GM12892 (cell line): Measurements from ENCODE around the gene NHS.

Source experiments
- DNase-seq: peaks from one replicate; pipeline ENCODE4 v3.0.0; 2011; ENCODE audit not compliant: insufficient read length
- FAIRE-seq: peaks from 2 replicates; lab custom pipeline; 2011; peaks lifted over from hg19 to GRCh38; lab: Jason Lieb, UNC
- POLR2A ChIP-seq: IDR thresholded peaks from 2 replicates; pipeline ENCODE4 v1.6.1; 2011; ENCODE audit warnings: low read depth, low read length, control low read depth
- POLR2AphosphoS5 ChIP-seq: IDR thresholded peaks from 2 replicates; pipeline ENCODE4 v1.6.1; 2011; ENCODE audit warnings: low read depth, low read length, control low read depth
- TAF1 ChIP-seq: IDR thresholded peaks from 2 replicates; pipeline ENCODE4 v1.6.1; 2011; ENCODE audit warnings: low read depth, mild to moderate bottlenecking, control low read depth, low read length, borderline replicate concordance

The NHS gene

DNA sequence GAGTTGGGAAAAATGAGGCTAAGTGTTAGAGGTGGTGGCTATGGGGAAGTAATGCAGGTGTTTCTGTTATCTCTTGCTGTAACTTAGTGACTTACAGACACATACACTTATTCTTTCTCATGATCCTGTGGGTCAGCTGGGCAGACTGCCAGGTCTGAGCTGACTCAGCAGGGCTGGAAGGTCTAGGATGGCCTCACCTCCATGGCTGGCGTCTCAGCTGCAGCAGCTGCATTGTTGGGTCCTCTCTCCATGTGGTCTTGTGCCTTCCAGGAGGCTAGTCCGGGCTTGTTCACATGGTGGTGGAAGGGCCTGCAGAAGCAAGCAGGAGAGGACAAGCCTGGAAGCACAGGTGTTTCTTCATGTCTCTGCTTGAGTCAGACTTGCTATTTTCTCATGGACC is 172.7 kb downstream of the NHS start:
- no peak for FAIRE-seq
- DNase-seq, result no peak
- TF ChIP-seq POLR2A (no peak), POLR2AphosphoS5 (no peak), TAF1 (no peak)

DNA sequence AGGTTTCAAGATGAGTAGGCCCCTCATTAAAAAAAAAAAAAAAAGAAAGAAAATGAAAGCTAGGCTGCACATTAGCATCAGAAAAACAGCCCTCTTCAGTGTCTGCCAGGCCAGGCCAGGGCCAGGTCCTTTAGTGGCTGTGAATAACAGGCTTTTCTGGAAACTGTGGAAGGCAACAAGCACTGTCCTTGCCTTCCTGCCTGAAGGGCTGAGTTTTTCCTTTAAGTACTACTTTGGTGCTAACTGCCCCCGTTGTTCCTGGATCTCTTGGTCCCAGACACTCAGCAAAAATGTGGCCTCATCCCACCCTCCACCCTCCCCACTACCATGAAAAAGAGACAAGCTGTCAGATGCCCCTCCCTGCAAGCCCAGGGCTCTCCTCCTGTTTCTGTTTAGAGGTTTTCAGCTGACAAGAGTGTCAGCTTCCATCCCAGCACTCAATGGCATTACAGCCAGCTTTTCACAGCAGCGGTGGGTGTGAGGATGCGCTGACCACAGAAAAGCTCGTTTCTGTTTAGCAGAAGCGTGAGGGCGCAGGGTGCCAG is 174.2 kb downstream of the NHS start:
- TF ChIP-seq POLR2A (no peak), POLR2AphosphoS5 (no peak), TAF1 (no peak)
- FAIRE-seq (no peak), DNase-seq (no peak)

DNA sequence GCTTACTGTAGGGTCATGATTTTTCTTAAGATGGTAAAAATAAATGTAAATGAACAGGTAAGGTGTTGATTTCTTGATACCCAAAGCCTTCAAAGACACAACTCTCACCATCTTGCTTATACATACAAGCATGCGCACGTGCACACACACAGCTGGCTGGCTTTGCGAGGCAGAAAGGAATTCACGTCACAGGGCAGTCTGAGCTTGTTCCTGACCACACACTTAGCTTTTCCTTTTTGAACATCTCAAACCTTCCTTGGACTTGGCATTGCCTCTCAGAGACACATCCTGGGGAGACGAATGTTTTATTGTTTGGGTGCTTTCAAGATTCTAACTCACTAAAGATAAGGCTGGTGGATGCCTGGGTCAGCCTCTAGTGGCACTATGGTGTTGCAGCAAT is 175.0 kb downstream of the NHS start:
- no peak for TF ChIP-seq POLR2AphosphoS5
- no peak for TF ChIP-seq POLR2A
- no peak for TF ChIP-seq TAF1
- no peak for FAIRE-seq
- no peak for DNase-seq

DNA sequence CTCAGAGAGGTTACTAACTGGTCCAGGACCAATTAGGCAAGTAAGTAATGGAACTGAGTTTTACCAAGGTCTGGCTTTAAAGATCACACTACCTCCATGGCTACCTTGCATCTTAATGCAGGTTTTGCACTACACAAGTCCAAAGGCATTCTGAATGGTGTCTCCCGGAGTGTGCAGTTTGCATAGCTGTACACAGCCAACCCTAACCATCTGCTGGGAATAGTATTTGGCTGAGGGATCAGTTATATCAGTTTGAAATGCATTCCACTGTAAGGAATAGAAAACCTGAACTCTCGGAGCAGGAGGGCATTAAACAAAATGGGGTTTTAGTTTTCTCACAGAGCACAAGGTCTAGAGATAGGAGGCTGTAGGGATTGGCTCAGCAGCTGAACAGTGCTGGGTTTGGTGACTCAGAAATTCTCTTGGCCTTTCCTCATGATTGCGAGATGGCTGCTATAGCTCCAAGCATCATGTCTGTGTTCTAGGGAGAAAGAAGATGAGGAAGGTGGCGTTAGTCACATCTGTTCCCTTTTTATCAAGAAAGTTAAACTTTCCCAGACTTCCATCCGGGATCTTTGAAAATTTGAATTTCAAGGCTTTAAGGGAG is 177.1 kb downstream of the NHS start:
- TF ChIP-seq POLR2AphosphoS5, result no peak
- DNase-seq, result no peak
- no peak for FAIRE-seq

DNA sequence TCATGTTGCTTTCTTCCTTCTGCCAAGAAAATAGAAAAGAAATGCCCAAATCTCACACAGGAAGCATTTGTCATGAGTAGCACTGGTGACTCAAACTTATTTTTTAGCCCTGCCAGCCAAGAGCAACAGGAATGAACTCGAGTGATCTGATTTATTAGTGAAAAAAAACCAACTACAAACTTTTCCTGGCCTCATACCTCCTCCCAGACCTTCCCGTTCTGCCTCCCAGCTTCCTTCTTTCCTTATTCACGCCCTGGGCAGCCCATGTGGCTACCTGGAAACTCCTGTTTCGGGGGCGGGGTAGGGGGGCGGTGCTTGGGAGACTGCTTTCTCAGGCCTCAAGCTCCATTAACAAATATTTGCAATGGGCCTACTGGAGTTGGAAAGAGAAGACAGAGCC is 178.5 kb downstream of the NHS start:
- no peak for TF ChIP-seq TAF1
- TF ChIP-seq POLR2A, result no peak
- TF ChIP-seq POLR2AphosphoS5, result no peak
- DNase-seq (no peak), FAIRE-seq (no peak)

- peak; percentile 14 for FAIRE-seq
- no peak for TF ChIP-seq TAF1
- TF ChIP-seq POLR2A, result no peak
- TF ChIP-seq POLR2AphosphoS5, result no peak
- no peak for DNase-seq
Measured at GRCh38 chrX:17553961-17554482, 179.0 kb downstream of the NHS start.

- TF ChIP-seq TAF1 (no peak), POLR2A (no peak), POLR2AphosphoS5 (no peak)
- DNase-seq, result no peak
- no peak for FAIRE-seq
Measured at GRCh38 chrX:17554914-17555313, 179.9 kb downstream of the NHS start.

GRCh38 chrX:17555846-17556245 is 180.8 kb downstream of the NHS start:
- DNase-seq, result no peak
- FAIRE-seq, result no peak
- no peak for TF ChIP-seq TAF1
- TF ChIP-seq POLR2AphosphoS5, result no peak
- no peak for TF ChIP-seq POLR2A

DNA sequence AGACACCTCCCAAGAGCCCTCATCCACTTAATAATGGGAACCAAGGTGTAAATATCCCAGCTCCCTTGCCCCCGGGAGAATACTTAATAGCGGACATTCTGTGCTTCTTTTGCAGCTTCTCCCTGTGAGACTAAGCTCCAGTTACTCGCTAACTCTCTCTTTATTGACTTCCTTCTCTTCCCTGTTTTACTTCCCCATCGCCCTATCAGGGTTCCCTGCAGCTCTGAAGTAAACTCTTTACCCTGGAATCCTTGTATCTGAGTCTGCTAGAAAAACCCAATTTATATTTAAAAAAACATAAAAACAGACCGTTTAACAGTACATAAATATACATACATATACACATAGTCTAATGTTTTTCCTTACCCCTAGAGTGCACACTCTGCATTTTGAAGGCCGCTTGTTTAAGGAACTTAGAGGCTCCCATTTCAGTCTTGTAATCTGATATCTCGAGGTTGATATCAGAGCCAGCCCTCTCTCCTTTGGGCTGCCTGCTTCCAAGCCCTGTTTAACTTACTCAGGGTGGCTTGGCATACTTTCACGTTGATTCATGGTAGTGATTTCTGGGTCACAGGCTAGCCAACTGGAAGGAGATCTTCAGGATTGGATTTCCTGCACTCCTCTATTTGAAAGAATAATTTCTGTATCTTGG is 184.9 kb downstream of the NHS start:
- TF ChIP-seq POLR2A, result no peak
- no peak for TF ChIP-seq TAF1
- TF ChIP-seq POLR2AphosphoS5, result no peak
- FAIRE-seq (no peak), DNase-seq (no peak)

- no peak for TF ChIP-seq TAF1
- no peak for TF ChIP-seq POLR2A
- no peak for TF ChIP-seq POLR2AphosphoS5
- FAIRE-seq, result no peak
- no peak for DNase-seq
Measured at GRCh38 chrX:17560385-17560784, 185.4 kb downstream of the NHS start.

DNA sequence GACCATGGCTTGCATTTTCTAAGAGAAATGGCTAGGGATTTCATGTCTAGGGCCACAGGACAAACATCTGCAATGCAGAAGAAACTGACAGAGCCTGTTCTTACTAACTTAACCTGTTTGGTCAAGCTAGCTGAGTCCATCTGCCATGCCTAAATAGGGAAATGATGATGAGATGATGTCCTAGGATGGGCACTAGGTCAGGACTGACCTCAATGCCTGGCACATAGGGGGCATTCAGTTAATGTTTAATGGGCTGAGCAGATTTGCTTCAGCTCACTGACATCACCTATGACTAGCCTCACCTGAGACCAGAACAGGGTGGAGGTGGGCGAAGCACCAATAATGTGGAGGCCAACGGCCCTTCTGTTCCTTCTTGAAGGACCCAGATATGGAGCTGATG is 188.1 kb downstream of the NHS start:
- no peak for FAIRE-seq
- DNase-seq, result no peak
- no peak for TF ChIP-seq POLR2AphosphoS5
- TF ChIP-seq POLR2A, result no peak
- TF ChIP-seq TAF1, result no peak

GRCh38 chrX:17563515-17563914 is 188.5 kb downstream of the NHS start:
- TF ChIP-seq POLR2AphosphoS5, result no peak
- TF ChIP-seq POLR2A, result no peak
- TF ChIP-seq TAF1, result no peak
- no peak for FAIRE-seq
- DNase-seq, result no peak
